ENCODE measurements around the gene PCDHB12.
"Not testable (repeated sequence)": the region's sequence is repeated elsewhere in the genome, so short reads cannot be mapped to it uniquely, and the experiment has no call there.

Gene PCDHB12

GRCh38 chr5:141192110-141192725 is 16.3 kb upstream of the PCDHB12 start, which contains the start of gene PCDHB10:
TSS of gene PCDHB10 (plus strand) at chr5:141192353. CDS start at chr5:141192553, 200 bp downstream.
- DNase-seq (ENCODE audit: low read depth in 1 of 2, low spot score in 1 of 2) = peak in 1 of 2 experiments; percentile 36
- TF ChIP-seq POLR2AphosphoS5 (IDR thresholded peaks at IDR 0.05; ENCODE audit: low read depth) (no peak), REST (IDR thresholded peaks at IDR 0.05; ENCODE audit: insufficient replicate concordance, low read depth) (no peak), SPI1 (IDR thresholded peaks at IDR 0.05; ENCODE audit: borderline replicate concordance, low read depth) (no peak), GABPA (IDR thresholded peaks at IDR 0.05; ENCODE audit: low read depth) (no peak), CTCF (IDR thresholded peaks at IDR 0.05; ENCODE audit: insufficient read depth, low read length) (no peak)
- H3K4me3 ChIP-seq (replicated peaks; ENCODE audit: insufficient read depth, low read length) = no peak within 1 kb of the TSS

GRCh38 chr5:141194332-141194731 is 14.2 kb upstream of the PCDHB12 start:
- DNase-seq (ENCODE audit: low read depth in 1 of 2, low spot score in 1 of 2); H3K4me3 ChIP-seq (replicated peaks; ENCODE audit: insufficient read depth, low read length); H3K27ac ChIP-seq (replicated peaks); H3K27me3 ChIP-seq (ENCODE audit: insufficient read depth, poor library complexity, severe bottlenecking): not testable (repeated sequence)

More at GRCh38 chr5:141192110-141192725, 16.3 kb upstream of the PCDHB12 start, which contains the start of gene PCDHB10:
- H3K27me3 ChIP-seq (ENCODE audit: insufficient read depth, poor library complexity, severe bottlenecking) = no peaks in the 10 kb centered on the region
- no peak within 1 kb of the TSS for H3K27ac ChIP-seq (replicated peaks)

GRCh38 chr5:141196363-141196762 is 12.2 kb upstream of the PCDHB12 start:
- DNase-seq (ENCODE audit: low read depth in 1 of 2, low spot score in 1 of 2) = no peak
- H3K27me3 ChIP-seq (ENCODE audit: insufficient read depth, poor library complexity, severe bottlenecking) = no peaks in the 10 kb centered on the region
- H3K27ac ChIP-seq (replicated peaks) = no peak overlapping the region
- TF ChIP-seq CTCF (IDR thresholded peaks at IDR 0.05; ENCODE audit: insufficient read depth, low read length) = no peak
- no peak for TF ChIP-seq POLR2AphosphoS5 (IDR thresholded peaks at IDR 0.05; ENCODE audit: low read depth)
- TF ChIP-seq GABPA (IDR thresholded peaks at IDR 0.05; ENCODE audit: low read depth) = no peak
- TF ChIP-seq REST (IDR thresholded peaks at IDR 0.05; ENCODE audit: insufficient replicate concordance, low read depth) = no peak
- TF ChIP-seq SPI1 (IDR thresholded peaks at IDR 0.05; ENCODE audit: borderline replicate concordance, low read depth) = no peak
- no peak overlapping the region for H3K4me3 ChIP-seq (replicated peaks; ENCODE audit: insufficient read depth, low read length)

- Histone ChIP-seq H3K27ac (replicated peaks) (no peak within 1 kb of the TSS), H3K4me3 (replicated peaks; ENCODE audit: insufficient read depth, low read length) (no peak within 1 kb of the TSS), H3K27me3 (ENCODE audit: insufficient read depth, poor library complexity, severe bottlenecking) (no peaks in the 10 kb centered on the region)
- TF ChIP-seq SPI1 (IDR thresholded peaks at IDR 0.05; ENCODE audit: borderline replicate concordance, low read depth) (no peak), REST (IDR thresholded peaks at IDR 0.05; ENCODE audit: insufficient replicate concordance, low read depth) (no peak), CTCF (IDR thresholded peaks at IDR 0.05; ENCODE audit: insufficient read depth, low read length) (no peak), POLR2AphosphoS5 (IDR thresholded peaks at IDR 0.05; ENCODE audit: low read depth) (no peak), GABPA (IDR thresholded peaks at IDR 0.05; ENCODE audit: low read depth) (no peak)
- DNase-seq (ENCODE audit: low read depth in 1 of 2, low spot score in 1 of 2) = no peak
These were observed 8.9 kb upstream of the PCDHB12 start, which contains the start of gene PCDHB11 for GRCh38 chr5:141199359-141200235. TSS of gene PCDHB11 (plus strand) at chr5:141199627. CDS start at chr5:141199775, 148 bp downstream.

GRCh38 chr5:141201126-141201525 is 7.4 kb upstream of the PCDHB12 start:
- not testable (repeated sequence) for DNase-seq (ENCODE audit: low read depth in 1 of 2, low spot score in 1 of 2); H3K27ac ChIP-seq (replicated peaks); H3K4me3 ChIP-seq (replicated peaks; ENCODE audit: insufficient read depth, low read length); H3K27me3 ChIP-seq (ENCODE audit: insufficient read depth, poor library complexity, severe bottlenecking)

Data from HL-60 (cell line).